ENCODE data around the gene ANP32A.

Gene ANP32A

DNA sequence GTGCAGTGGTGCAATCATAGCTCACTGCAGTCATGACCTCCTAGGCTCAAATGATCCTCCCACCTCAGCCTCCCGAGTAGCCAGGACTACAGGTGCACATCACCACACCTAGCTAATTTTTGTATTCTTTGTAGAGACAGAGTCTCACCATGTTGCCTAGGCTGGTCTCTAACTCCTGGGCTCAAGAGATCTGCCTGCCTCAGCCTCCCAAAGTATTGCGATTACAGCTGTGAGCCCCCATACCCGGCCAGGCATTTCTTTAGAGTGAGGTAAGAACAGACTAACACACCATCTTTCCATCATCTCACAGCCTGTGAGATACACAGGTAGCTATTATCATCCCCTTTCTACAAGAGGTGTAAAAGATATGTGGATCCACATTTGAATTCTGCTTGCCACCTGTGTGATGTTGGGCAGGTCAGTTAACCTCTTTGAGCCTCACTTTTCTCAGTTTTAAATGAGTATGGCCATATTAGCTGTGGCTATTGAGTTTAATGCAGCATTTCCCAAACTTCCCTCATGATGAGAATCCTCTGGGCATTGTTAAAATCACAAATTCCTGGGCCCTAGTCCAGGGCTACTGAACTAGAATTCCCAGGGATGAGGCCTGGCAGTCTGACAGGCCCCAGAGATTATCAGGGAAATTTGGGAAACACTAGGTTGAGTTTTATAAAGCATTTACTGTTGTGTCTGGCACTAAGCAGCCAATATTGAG is 46.0 kb downstream of the ANP32A start:
- DNase-seq (ENCODE audit: low read depth, low spot score) = no peak
- Histone ChIP-seq H3K4me3 (ENCODE audit: insufficient read length, low read depth) (no peak overlapping the region), H3K4me1 (ENCODE audit: insufficient read depth, insufficient read length) (no peaks in the 10 kb centered on the region), H3K9me3 (ENCODE audit: insufficient read depth, low read length) (no peaks in the 10 kb centered on the region), H3K9ac (ENCODE audit: insufficient read length, low read depth) (no peak overlapping the region), H3K36me3 (ENCODE audit: insufficient read depth, insufficient read length, low read length) (peaks cover 20% of the 10 kb centered on the region), H3K27me3 (ENCODE audit: insufficient read depth, insufficient read length) (no peaks in the 10 kb centered on the region)
- TF ChIP-seq ZNF274 (IDR thresholded peaks at IDR 0.05; ENCODE audit: low read depth, low read length) (no peak), SUZ12 (IDR thresholded peaks at IDR 0.05; ENCODE audit: extremely low read depth, insufficient read depth, insufficient read length) (no peak), YY1 (IDR thresholded peaks at IDR 0.05; ENCODE audit: insufficient read depth, insufficient read length) (no peak)

GRCh38 chr15:68774120-68774519 is 46.6 kb downstream of the ANP32A start:
- H3K9ac ChIP-seq (ENCODE audit: insufficient read length, low read depth) = no peak overlapping the region
- no peak overlapping the region for H3K4me3 ChIP-seq (ENCODE audit: insufficient read length, low read depth)
- H3K4me1 ChIP-seq (ENCODE audit: insufficient read depth, insufficient read length) = no peaks in the 10 kb centered on the region
- H3K9me3 ChIP-seq (ENCODE audit: insufficient read depth, low read length) = no peaks in the 10 kb centered on the region
- H3K27me3 ChIP-seq (ENCODE audit: insufficient read depth, insufficient read length) = no peaks in the 10 kb centered on the region
- TF ChIP-seq SUZ12 (IDR thresholded peaks at IDR 0.05; ENCODE audit: extremely low read depth, insufficient read depth, insufficient read length) (no peak), YY1 (IDR thresholded peaks at IDR 0.05; ENCODE audit: insufficient read depth, insufficient read length) (no peak), ZNF274 (IDR thresholded peaks at IDR 0.05; ENCODE audit: low read depth, low read length) (no peak)
- peaks cover 15% of the 10 kb centered on the region for H3K36me3 ChIP-seq (ENCODE audit: insufficient read depth, insufficient read length, low read length)
- DNase-seq (ENCODE audit: low read depth, low spot score) = no peak

GRCh38 chr15:68773036-68773435 is 47.7 kb downstream of the ANP32A start:
- H3K36me3 ChIP-seq (ENCODE audit: insufficient read depth, insufficient read length, low read length) = peaks cover 7% of the 10 kb centered on the region
- H3K27me3 ChIP-seq (ENCODE audit: insufficient read depth, insufficient read length) = no peaks in the 10 kb centered on the region
- no peak overlapping the region for H3K9ac ChIP-seq (ENCODE audit: insufficient read length, low read depth)
- no peak overlapping the region for H3K4me3 ChIP-seq (ENCODE audit: insufficient read length, low read depth)
- H3K4me1 ChIP-seq (ENCODE audit: insufficient read depth, insufficient read length) = no peaks in the 10 kb centered on the region
- H3K9me3 ChIP-seq (ENCODE audit: insufficient read depth, low read length) = no peaks in the 10 kb centered on the region
- DNase-seq (ENCODE audit: low read depth, low spot score) = no peak
- TF ChIP-seq ZNF274 (IDR thresholded peaks at IDR 0.05; ENCODE audit: low read depth, low read length) = no peak
- TF ChIP-seq SUZ12 (IDR thresholded peaks at IDR 0.05; ENCODE audit: extremely low read depth, insufficient read depth, insufficient read length) = no peak
- no peak for TF ChIP-seq YY1 (IDR thresholded peaks at IDR 0.05; ENCODE audit: insufficient read depth, insufficient read length)

GRCh38 chr15:68770216-68770615 is 50.5 kb downstream of the ANP32A start:
- H3K36me3 ChIP-seq (ENCODE audit: insufficient read depth, insufficient read length, low read length) = no peaks in the 10 kb centered on the region
- no peaks in the 10 kb centered on the region for H3K9me3 ChIP-seq (ENCODE audit: insufficient read depth, low read length)
- no peaks in the 10 kb centered on the region for H3K27me3 ChIP-seq (ENCODE audit: insufficient read depth, insufficient read length)
- no peaks in the 10 kb centered on the region for H3K4me1 ChIP-seq (ENCODE audit: insufficient read depth, insufficient read length)
- no peak for DNase-seq (ENCODE audit: low read depth, low spot score)
- H3K9ac ChIP-seq (ENCODE audit: insufficient read length, low read depth) = no peak overlapping the region
- TF ChIP-seq SUZ12 (IDR thresholded peaks at IDR 0.05; ENCODE audit: extremely low read depth, insufficient read depth, insufficient read length) (no peak), ZNF274 (IDR thresholded peaks at IDR 0.05; ENCODE audit: low read depth, low read length) (no peak), YY1 (IDR thresholded peaks at IDR 0.05; ENCODE audit: insufficient read depth, insufficient read length) (no peak)
- no peak overlapping the region for H3K4me3 ChIP-seq (ENCODE audit: insufficient read length, low read depth)

DNA sequence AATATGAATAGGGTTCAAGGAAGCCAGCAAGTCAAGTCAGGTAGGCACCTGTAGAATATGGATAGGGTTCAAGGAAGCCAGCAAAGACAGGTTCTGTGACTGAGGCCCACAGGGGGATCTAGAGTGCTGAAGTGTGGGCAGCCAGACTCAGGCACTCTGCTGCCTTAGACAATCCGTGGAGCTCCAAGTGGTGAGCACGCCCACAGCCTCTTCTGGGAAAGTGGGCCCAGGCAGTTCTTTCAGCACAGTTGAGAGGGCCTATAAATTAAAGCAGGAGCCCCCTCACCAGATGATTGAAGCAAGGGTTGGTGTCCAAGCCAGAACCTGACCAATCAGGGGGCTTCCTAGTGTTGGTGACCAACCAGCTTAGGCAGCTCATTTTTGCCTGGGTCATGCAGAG is 51.0 kb downstream of the ANP32A start:
- Histone ChIP-seq H3K9me3 (ENCODE audit: insufficient read depth, low read length) (no peaks in the 10 kb centered on the region), H3K36me3 (ENCODE audit: insufficient read depth, insufficient read length, low read length) (no peaks in the 10 kb centered on the region), H3K9ac (ENCODE audit: insufficient read length, low read depth) (no peak overlapping the region), H3K4me3 (ENCODE audit: insufficient read length, low read depth) (no peak overlapping the region), H3K4me1 (ENCODE audit: insufficient read depth, insufficient read length) (no peaks in the 10 kb centered on the region), H3K27me3 (ENCODE audit: insufficient read depth, insufficient read length) (no peaks in the 10 kb centered on the region)
- TF ChIP-seq ZNF274 (IDR thresholded peaks at IDR 0.05; ENCODE audit: low read depth, low read length) = no peak
- TF ChIP-seq SUZ12 (IDR thresholded peaks at IDR 0.05; ENCODE audit: extremely low read depth, insufficient read depth, insufficient read length) = no peak
- TF ChIP-seq YY1 (IDR thresholded peaks at IDR 0.05; ENCODE audit: insufficient read depth, insufficient read length) = no peak
- no peak for DNase-seq (ENCODE audit: low read depth, low spot score)

GRCh38 chr15:68768321-68768720 is 52.4 kb downstream of the ANP32A start:
- Histone ChIP-seq H3K9me3 (ENCODE audit: insufficient read depth, low read length) (no peaks in the 10 kb centered on the region), H3K4me3 (ENCODE audit: insufficient read length, low read depth) (no peak overlapping the region), H3K27me3 (ENCODE audit: insufficient read depth, insufficient read length) (no peaks in the 10 kb centered on the region), H3K9ac (ENCODE audit: insufficient read length, low read depth) (no peak overlapping the region), H3K36me3 (ENCODE audit: insufficient read depth, insufficient read length, low read length) (no peaks in the 10 kb centered on the region), H3K4me1 (ENCODE audit: insufficient read depth, insufficient read length) (no peaks in the 10 kb centered on the region)
- no peak for TF ChIP-seq ZNF274 (IDR thresholded peaks at IDR 0.05; ENCODE audit: low read depth, low read length)
- no peak for TF ChIP-seq SUZ12 (IDR thresholded peaks at IDR 0.05; ENCODE audit: extremely low read depth, insufficient read depth, insufficient read length)
- no peak for TF ChIP-seq YY1 (IDR thresholded peaks at IDR 0.05; ENCODE audit: insufficient read depth, insufficient read length)
- DNase-seq (ENCODE audit: low read depth, low spot score) = no peak

DNA sequence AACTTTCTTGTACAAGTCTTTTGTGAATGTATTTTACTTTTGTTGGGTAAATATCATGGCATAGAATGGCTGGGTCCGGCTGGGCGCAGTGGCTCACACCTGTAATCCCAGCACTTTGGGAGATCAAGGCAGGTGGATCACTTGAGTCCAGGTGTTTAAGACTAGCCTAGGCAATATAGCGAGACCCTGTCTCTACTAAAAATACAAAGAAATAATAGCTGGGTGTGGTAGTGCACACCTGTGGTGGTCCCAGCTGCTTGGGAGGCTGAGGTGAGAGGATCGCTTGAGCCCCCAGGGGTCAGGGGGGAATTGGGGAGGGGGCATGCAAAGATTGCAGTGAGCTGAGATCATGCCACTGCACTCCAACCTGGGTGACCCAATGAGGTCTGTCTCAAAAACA is 52.9 kb downstream of the ANP32A start:
- no peaks in the 10 kb centered on the region for H3K27me3 ChIP-seq (ENCODE audit: insufficient read depth, insufficient read length)
- no peak for TF ChIP-seq SUZ12 (IDR thresholded peaks at IDR 0.05; ENCODE audit: extremely low read depth, insufficient read depth, insufficient read length)
- TF ChIP-seq ZNF274 (IDR thresholded peaks at IDR 0.05; ENCODE audit: low read depth, low read length) = no peak
- TF ChIP-seq YY1 (IDR thresholded peaks at IDR 0.05; ENCODE audit: insufficient read depth, insufficient read length) = no peak
- no peaks in the 10 kb centered on the region for H3K36me3 ChIP-seq (ENCODE audit: insufficient read depth, insufficient read length, low read length)
- H3K9ac ChIP-seq (ENCODE audit: insufficient read length, low read depth) = no peak overlapping the region
- no peaks in the 10 kb centered on the region for H3K4me1 ChIP-seq (ENCODE audit: insufficient read depth, insufficient read length)
- DNase-seq (ENCODE audit: low read depth, low spot score) = no peak
- no peak overlapping the region for H3K4me3 ChIP-seq (ENCODE audit: insufficient read length, low read depth)
- H3K9me3 ChIP-seq (ENCODE audit: insufficient read depth, low read length) = no peaks in the 10 kb centered on the region
